GM23248 (cell line): ENCODE data around the gene HEMK1.

ENCODE experiments used
- EZH2 ChIP-seq: fragments of 200-600 bp; sonication (generic); IDR thresholded peaks from 2 replicates; pipeline ENCODE4 v1.6.1; 2018; ENCODE audit warnings: antibody characterized with exemption, mild to moderate bottlenecking; ENCODE audit not compliant: insufficient read depth, poor library complexity, severe bottlenecking
- EZH2phosphoT487 ChIP-seq: fragments of 200-600 bp; sonication (generic); IDR thresholded peaks from 2 replicates; pipeline ENCODE4 v1.6.1; 2018; ENCODE audit warnings: antibody characterized with exemption, moderate library complexity, mild to moderate bottlenecking, low read depth; ENCODE audit not compliant: insufficient read depth

DNA sequence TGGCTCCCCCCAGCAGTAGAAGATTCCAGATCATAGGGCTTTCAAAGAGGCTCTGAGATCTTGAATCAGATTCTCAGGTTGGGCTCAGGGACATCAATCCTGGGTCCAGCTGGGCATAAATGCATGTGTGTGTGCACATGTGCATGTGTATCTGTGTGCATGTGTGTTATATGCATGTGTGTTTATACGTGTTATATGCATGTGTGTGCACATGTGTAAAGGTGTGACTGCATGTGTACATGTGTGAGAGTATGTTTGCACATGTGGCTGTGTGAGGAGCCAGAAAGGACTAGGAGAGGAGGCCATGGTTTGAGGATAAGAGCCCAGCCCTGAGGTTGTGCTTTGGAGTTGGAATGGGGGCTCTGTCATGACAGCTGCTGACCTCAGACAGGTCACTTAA is 45.9 kb downstream of the HEMK1 start:
- TF ChIP-seq EZH2 (no peak), EZH2phosphoT487 (no peak)
